Stimulated activated CD4-positive, alpha-beta T cell treated with anti-CD3 and anti-CD28 coated beads, TNF-alpha, amount 100 ng/mL, for 48 hours (primary cell): ENCODE data around the gene FYN.

Experiments
- DNase-seq, 3 donors: peaks; one replicate each; pipeline ENCODE4 v3.0.0-alpha.2; 2020; ENCODE audit warnings: low read depth in 3 of 3

The FYN gene

DNA sequence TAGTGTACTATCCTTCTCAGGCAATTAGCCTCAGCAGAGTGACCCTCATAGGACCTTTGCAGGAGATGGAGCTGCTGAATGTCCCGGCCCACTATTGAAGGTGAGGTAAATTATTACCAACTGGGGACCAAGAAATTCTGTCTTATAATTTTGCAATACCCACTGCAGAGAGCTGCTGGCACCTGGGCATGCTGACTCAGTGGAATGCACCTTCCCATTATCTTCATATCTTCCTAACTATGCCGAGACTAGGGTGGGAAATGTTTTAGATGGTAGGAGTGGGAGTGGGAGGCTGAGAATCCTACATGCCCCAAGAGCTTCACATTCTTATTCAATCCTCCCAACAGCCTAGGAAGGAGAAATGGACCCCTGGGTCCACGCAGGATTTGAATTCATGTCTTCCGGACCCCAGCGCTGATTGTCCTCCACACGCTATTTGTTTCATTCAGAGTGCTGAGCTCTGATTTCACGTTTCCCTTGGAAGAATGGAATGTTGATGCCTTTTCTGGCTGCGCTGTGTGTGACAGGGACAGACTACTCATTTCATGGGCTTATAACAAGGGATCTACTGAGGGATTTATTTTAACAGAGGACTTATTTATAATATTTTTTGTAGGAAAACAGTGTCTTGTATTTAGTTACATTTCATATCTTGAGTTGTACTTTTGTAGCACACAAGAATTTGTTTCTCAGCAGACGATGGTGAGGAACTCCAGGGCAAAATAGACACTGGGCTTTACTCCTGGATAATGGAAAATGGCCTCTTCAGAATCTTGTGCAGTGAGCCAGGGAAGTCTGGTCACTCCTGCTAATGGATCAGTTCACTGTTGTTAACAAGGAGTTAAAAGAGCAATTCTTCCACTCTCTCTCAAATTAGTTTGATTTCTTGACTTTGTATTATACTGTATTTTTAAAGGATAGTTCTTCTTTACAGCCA lies 66.4 kb downstream of the FYN start:
- DNase-seq: no peak

DNA sequence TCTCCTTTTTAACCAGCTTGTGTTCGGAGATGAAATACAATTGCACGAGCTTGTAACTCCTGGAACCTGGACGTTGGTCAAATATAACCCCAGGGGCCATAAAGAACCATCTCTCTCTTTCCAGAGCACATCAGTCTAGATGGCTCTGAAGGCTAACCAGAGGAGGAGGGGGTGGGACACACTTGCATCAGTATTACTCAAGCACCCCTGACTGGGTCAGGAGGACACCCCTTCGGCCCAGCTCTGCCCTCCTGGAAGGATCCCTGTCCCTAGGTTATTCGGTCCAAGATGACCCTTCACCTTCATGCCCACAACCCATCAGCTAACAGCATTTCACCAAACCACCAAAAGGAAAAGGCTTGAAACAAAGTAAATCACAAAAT lies 67.1 kb downstream of the FYN start:
- no peak for DNase-seq

DNA sequence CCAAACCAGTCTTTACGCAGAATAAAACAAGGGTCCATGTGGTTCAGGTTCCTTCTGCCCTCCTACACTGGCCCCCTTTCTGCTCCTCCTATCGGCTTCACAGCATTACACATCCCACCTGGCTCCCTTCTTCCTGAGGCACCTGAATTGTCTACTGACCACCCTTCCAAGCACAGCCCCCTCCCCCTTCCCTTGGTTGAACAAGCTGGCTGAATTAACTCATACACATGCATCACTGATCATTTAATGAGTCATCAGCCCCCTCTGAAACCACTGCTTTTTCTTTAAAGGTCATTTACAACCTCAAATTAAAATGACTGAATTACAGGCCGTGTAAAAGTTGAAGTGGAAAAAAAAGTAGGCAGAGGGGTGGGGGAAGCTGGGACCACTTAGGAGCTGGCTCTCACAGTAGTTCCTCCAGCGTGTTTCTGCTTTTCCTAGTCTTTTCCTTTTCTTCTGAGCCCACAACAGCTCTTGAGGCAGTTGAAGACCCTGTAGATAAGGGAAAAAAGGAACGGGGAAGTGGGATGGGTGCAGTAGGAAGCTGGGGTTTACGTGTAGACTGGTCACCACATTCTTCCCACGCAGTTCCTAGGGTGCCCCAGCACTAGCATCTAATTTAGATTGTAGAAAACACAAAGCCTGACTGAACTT lies 67.6 kb downstream of the FYN start:
- peak in 1 of 3 donors; percentile 61 for DNase-seq

DNA sequence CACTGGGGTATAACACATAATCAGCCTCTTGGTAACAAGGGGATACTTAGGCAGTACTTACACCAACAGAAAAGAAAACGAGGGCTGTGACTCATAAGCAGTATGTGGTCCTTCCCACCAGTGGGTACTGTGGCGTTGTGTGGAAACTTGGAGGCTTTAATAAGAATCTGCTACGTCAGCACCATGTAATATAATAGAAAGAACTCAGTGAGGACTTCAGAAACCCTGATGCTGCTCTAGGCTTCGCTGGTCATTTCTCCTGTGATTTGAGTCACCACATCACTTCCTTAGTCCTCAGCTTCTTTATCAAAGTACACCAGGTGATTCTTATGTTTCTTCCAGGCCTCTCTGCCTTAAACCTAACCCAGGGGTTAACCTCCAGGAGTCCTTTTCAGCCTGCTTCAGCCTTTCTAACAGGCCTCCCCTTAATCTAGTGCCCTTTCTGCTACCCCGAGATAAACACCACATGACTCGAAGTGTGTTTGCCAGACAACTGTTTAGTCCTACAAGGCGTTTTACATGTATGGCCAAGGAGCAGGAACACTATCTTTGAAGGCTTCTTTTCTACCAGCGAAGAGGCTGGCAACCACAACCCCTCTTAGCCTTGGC lies 68.5 kb downstream of the FYN start:
- DNase-seq: peak in 2 of 3 donors; percentile 39 to 62

DNA sequence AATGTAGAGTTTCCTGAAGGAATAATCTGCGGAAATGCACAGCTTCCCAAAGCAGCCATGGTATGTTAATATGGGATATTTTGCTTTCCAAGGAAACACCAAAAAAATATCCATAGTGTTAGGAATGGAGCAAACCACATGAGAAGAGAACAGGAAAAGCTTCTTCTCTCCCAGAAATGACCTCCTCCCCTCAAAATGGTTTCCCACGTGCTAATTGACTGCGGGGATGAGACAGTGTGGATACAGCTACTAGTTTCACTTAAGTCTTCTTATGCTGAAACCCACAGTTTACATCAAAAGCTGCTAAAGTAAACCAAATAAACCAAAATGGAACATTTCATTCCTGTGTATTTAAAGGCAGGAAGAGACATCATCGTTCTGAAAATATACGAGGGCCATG lies 69.4 kb downstream of the FYN start:
- no peak for DNase-seq

DNA sequence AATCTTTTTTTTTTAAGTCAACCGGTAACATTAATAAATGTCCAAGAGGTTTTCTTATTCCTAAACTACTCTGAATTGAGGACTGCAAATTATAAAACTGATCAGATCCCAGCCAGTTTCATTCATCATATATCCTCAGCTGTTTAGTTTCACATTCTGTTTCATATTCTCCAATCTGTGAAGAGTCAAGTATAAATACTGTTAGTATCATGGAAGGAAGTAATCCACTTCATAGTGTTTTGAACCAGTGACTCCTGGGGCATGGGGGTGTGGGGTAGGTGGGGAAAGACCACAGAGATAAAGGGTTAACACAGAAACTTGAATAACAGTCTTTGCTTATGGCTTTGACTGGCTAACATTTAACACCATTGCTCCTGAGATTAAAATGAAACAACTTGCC lies 69.9 kb downstream of the FYN start:
- DNase-seq: no peak

DNA sequence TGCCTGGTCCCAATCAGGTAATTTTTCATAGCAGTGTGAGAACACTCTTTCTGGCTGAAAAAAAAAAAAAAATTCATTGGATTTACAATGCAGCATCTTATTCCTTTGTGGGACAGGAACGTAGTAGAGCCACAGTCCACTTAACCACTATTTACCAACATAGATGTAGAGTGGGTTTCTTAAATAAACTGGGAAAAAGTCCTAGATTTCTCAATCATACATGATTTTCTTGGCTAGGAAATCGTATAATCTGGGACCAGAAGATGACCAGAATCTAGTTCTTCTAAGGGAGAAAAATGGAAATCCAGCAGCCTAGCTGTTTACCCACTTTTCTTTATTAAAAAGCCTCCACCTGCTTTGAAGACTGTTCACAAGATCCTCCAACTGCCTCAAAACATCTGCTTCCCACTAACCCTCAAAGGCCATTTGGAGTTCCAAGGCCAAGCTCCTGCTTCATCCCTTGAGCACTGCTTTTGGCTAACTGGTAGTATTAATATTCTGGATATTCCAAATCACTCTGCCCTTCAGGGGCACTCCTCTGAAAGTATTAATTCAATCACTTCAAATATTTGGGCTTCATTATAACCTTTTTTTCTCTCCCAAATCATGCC lies 70.4 kb downstream of the FYN start:
- DNase-seq: no peak

DNA sequence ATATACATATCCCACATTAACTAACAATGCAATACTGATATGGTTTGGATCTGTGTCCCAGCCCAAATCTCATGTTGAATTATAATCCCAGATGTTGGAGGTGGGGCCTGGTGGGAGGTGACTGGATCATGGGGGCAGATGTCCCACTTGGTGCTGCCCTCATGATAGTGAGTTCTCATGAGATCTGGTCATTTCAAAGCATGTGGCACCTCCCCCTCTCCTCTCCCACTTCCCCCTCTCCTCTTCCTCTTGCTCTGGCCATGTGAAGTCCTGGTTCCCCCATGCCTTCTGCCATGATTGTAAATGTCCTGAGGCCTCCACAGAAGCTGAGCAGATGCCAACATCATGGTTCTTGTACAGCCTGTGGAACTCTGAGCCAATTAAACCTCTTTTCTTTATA lies 71.2 kb downstream of the FYN start:
- no peak for DNase-seq

DNA sequence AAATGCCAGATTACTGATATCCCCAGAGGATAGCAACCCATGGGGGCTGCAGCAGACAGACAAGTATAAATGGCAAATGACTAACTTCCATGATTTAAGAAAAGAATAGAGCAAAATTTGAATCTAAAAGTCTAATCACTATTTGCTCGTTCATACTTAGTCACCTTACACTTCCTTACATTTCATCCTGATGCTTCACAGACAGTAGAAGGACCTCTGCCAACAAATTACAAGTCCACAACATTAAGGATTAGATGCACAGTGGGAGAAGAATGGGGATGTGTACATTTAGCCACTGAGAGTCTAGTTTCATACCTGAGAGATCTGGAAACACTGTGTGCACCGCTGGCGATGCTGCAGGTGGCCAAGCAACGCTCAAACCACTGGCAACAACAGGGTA lies 72.4 kb downstream of the FYN start:
- no peak for DNase-seq

DNA sequence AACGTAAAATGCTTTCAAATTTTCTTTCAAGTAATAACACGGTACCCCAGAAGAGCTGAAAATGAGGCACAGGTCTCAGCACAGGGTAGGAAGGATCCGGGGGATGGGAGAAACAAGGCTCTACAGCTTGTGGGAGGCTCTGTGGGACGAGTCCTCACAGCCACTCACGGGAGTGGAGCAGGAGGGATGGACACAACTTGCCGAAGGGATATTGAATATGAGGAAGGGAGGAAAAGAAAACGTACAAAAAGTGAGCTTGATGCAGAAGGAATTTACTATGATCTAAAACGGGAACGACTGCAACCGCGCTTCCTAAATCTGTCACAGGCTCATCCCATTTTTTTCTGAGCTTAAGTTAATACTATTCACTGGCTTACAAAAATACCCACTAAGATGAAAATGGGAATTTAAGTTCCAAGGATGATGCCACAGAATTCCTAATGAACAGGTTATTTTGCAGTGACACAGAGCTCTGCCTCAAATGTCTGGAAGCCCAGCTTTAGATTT lies 72.9 kb downstream of the FYN start:
- DNase-seq: no peak

DNA sequence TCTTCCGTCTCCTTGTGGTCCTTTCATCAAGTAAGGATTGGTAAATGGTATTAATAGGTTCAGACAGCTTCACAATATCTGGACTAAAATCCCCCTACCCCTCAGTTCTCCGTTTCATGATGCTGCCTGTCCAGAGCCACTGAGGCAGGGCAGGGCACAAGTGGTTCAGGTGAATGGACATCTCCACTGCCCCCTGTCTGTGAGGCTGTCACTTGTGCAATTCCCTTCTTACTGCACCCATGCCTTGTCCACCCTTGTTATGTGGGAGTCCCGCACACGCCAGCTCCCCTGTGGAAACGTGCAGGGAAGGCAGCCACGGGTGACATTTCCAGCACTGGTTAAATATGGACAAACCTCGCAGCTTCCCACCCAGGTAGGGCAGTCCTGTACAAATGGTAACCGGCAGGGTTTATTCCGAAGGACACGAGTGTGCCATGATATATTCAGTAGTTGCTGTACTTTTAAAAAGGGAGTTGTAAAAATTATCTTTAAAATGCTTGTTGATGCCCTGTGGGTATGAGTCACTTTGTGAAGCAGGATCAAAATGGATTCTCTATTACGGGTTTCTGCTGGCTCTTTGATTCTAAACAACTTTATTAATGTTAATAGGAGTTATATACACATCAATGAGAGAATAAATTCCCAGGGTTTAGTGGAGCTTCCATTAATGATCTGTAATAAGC lies 73.5 kb downstream of the FYN start:
- DNase-seq: no peak

DNA sequence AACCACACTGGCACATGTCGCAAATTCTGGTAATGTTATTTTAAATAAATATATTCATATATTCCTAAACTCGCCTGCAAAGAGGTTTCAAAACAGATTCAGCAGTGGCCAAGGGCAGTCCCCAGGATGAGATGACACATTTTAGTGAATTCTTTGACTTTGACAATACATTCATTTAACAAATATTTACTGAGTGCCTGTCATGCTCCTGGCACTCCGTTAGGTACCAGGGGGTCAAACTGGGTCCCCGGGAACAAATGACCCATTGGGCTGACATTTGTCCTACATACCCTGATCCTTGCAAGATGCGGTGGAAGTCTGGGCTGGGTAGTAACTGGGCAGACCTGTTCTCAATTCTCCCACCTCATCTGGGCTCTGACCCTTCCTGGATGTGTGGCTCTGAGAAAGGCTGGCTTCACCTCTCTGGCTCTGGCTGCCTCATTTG lies 74.9 kb downstream of the FYN start:
- DNase-seq: no peak

DNA sequence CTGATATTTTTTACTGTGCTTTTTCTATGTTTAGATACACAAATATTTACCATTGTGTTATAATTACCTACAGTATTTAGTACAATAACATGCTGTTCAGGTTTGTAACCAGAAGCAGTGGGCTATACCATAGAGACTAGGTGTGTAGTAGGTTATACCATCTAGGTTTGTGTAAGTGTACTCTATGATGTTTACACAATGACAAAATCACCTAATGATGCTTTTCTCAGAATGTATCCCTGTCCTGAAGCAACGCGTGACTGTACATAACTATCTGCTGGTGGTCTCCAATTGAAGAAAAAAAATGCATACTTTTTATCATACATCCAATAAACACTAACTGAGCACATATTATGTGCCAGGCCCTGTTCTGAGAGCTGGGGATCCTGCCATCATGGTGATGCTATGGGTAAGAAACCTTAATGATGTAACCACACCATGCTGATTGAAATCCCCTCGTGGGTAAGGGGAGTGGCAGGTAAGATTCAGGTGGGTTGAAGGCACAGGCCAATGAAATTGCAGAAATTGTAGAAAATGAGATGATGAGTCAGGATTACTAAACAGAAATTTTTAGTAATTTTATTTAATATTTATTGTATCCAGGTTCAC lies 76.8 kb downstream of the FYN start:
- no peak for DNase-seq

DNA sequence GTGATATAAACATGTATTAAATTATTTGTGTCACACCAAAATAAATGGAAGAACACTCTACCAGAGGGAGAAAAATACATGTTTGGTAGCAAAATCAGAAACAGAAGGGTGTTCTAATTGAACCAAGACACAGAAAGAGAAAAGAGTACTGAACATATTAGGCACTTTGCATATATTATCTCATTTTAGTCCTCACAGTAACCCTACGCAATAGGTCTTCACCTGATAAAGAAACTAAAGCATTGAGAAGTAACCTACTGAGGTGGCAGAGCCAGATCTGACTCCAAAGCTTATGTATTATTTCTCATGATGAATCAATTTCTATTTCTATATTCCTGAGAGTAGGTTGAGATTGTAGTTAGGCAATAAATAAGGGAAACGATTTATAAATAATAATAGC lies 77.7 kb downstream of the FYN start:
- DNase-seq: no peak

DNA sequence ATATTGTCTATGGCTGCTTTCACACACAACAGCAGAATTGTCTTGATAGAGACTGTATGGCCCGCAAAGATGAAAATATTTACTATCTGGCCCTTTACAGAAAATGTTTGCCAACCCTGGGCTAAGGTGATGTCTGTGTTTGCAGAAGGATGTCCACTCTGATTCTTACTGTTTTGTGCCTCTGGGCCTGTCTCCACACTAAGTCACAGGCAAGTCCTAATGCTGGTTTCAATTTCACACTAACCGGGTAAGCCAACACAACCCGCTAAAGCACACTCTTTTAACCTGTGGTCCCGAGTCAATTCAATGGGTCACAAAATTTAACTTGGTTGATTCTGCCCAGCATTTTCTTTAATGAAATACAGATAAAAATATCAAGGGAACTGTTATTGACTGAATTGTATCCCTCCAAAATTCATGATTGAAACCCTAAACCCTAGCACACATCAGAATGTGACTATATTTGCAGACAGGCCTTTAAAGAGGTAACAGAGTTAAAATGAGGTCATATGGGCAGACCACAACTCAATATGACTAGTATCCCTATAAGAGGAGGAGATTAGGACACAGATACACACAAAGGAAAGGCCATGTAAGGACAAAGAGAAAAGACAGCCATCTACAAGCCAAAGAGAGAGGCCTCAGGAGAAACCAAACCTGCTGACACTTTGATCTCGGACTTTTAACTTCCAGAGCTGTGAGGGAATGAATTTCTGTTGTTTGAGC lies 78.4 kb downstream of the FYN start:
- no peak for DNase-seq

DNA sequence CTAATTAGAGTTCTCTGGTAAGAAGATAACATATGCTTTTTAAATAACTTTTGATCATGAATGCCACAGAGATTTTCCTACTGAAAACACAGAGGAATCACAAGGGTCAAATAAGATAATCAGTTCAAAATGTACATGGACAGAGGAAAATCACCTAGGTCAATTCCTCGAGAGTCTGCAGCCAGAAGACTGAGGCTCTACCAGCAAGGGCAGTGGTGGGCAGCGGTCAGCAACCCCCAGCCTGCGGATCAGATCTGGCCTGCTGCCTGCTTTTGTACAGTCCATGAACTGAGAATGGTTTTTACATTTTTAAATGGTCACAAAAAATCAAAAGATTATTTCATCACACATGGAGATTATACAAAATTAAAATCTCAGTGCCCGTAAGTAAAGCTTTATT lies 79.0 kb downstream of the FYN start:
- no peak for DNase-seq

DNA sequence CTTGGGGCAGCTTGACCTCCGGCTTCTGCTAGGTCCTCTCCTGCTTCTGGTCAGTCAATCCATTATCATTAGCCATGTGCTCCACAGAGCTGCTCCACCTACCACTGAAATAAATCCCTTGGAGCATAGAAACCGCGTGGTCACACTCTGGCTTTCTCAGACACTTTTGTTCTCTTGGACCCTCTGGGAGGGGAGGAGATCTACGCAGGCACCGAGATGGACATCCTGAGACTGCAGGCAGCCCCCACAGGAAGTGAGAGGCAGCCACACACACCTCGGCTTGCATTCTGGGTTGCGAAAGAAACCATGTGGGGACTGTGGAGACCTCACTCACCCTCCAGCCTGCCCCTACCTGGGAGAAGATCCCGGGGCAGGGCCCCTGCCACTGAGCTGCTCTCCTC lies 79.5 kb downstream of the FYN start:
- DNase-seq: peak in 1 of 3 donors; percentile 29

DNA sequence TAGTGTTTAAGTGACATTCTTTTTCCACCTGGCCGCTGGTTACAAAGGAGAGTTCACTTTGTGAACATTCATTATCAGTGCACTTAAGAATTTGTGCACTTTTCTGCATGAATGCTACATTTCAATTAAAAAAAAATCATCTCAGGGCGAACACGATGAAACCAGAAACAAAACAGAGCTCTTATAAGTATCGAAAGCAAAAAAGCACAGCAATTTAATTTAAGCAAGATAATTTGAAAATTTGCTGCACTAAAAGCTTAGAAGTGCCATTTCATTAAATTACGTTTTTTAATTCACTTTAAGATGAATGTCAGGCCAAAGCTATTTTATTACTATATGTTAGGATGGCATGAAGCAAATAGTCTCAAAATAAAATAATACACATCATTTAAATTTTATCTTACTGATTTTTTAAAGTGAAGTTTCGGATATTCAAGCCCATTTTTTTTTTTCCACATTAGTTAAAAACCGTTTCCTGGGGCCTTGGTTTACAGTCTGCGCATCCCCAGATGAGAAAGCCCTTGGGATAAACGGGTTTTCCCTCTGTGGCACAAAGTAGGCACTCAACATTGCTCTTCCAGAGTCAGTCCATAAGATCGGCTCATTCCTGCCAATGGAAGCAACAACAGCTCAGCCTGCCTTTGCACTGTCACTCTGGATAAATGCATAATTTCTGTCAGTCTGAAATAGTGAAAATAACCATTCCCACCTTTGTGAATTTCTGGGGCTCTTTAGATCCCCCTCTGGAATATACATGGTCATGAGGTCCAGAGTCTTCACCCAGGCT lies 80.1 kb downstream of the FYN start:
- DNase-seq: no peak

DNA sequence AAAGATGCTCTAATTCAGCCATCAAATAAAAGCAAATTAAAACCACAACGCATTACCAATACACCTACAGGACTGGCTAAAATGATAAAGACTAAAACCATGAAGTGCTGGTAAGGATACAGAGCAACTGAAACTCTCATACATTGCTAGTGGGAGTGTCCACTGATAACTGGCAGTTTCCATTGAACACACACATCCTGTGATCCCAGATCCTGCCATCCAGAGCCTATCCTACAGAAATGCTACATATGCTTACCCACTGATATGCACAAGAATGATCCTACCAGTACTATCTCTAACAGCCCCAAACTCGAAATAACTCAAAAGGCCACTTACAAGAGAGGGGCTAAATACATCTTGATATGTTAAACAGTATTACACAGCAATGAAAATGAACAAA lies 81.0 kb downstream of the FYN start:
- no peak for DNase-seq

DNA sequence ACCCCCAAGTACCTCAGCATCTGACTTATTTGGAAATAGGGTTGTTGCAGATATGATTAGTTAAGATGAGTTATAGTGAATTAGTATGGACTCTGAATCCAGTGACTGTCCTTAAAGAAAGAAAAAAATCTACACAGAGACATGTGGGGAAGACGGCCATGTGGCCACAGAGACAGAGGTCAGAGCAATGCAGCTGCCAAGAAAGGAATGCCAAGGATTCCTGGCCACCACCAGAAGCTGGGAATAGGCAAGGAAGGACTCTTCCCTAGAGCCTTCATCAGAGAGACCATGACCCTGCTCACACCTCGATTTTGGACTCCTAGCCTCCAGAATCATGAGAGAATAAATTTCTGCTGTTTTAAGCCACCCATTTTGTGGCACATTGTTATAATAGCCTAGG lies 81.8 kb downstream of the FYN start:
- no peak for DNase-seq
